ENCODE data around the gene TCL1B. TPM values are rescaled to one million over a fixed set of nuclear protein-coding genes. Genes with fewer than 3 reads are reported as not detected.

TCL1B gene
- total and polyA plus RNA-seq, 2 experiments from 2014 or later: 5.5 to 6.0 TPM

DNA sequence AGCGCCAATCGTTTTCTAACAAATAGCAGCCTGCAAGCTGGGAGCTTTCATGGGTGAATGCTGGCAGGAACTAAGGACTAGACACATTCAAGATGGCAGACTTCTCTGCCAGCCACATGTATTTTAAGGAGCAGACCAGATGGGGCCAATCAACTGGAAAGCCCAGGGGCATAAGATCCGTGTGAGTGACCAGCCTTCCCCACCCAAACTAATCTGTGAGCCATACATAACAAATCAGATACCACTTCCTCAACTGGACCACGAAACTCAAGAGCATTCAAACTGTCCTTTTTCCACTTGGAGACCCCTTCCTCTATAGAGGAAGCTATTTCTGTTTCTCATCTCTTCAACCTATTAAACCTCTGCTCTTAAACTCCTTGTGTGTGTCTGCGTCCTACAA is 9.7 kb downstream of the TCL1B start:
- H3K4me1 Mint-ChIP-seq: peaks cover 28% of the 10 kb centered on the region
- no peaks in the 10 kb centered on the region for H3K9me3 Mint-ChIP-seq
- Histone ChIP-seq H3K4me2 (no peak overlapping the region), H3K36me3 (ENCODE audit: insufficient read depth) (no peaks in the 10 kb centered on the region), H3K27ac (ENCODE audit: low read depth) (no peak overlapping the region), H3F3A (replicated peaks; ENCODE audit: low read depth) (no peaks in the 10 kb centered on the region), H2AFZ (no peak overlapping the region), H3K4me1 (ENCODE audit: insufficient read depth) (peaks cover 24% of the 10 kb centered on the region), H4K20me1 (replicated peaks; ENCODE audit: insufficient read depth) (no peaks in the 10 kb centered on the region; the same call in 1 of the 2 replicates), H3K4me3 (no peak overlapping the region), H3K79me2 (replicated peaks; ENCODE audit: insufficient read depth) (no peaks in the 10 kb centered on the region), H3K9me2 (ENCODE audit: insufficient read depth) (no peaks in the 10 kb centered on the region), H3K27me3 (ENCODE audit: insufficient read depth) (peaks cover 53% of the 10 kb centered on the region)
- peaks cover 51% of the 10 kb centered on the region for H3K27me3 Mint-ChIP-seq (ENCODE audit: insufficient read depth, low read depth, poor library complexity)
- no peak for TF ChIP-seq CREB1 (CRISPR knock-in tag; IDR thresholded peaks at IDR 0.05; ENCODE audit: low read depth)
- TF ChIP-seq EZH2phosphoT487 (IDR thresholded peaks at IDR 0.05; ENCODE audit: unreplicated experiment): no peak
- TF ChIP-seq, protein P1, sequence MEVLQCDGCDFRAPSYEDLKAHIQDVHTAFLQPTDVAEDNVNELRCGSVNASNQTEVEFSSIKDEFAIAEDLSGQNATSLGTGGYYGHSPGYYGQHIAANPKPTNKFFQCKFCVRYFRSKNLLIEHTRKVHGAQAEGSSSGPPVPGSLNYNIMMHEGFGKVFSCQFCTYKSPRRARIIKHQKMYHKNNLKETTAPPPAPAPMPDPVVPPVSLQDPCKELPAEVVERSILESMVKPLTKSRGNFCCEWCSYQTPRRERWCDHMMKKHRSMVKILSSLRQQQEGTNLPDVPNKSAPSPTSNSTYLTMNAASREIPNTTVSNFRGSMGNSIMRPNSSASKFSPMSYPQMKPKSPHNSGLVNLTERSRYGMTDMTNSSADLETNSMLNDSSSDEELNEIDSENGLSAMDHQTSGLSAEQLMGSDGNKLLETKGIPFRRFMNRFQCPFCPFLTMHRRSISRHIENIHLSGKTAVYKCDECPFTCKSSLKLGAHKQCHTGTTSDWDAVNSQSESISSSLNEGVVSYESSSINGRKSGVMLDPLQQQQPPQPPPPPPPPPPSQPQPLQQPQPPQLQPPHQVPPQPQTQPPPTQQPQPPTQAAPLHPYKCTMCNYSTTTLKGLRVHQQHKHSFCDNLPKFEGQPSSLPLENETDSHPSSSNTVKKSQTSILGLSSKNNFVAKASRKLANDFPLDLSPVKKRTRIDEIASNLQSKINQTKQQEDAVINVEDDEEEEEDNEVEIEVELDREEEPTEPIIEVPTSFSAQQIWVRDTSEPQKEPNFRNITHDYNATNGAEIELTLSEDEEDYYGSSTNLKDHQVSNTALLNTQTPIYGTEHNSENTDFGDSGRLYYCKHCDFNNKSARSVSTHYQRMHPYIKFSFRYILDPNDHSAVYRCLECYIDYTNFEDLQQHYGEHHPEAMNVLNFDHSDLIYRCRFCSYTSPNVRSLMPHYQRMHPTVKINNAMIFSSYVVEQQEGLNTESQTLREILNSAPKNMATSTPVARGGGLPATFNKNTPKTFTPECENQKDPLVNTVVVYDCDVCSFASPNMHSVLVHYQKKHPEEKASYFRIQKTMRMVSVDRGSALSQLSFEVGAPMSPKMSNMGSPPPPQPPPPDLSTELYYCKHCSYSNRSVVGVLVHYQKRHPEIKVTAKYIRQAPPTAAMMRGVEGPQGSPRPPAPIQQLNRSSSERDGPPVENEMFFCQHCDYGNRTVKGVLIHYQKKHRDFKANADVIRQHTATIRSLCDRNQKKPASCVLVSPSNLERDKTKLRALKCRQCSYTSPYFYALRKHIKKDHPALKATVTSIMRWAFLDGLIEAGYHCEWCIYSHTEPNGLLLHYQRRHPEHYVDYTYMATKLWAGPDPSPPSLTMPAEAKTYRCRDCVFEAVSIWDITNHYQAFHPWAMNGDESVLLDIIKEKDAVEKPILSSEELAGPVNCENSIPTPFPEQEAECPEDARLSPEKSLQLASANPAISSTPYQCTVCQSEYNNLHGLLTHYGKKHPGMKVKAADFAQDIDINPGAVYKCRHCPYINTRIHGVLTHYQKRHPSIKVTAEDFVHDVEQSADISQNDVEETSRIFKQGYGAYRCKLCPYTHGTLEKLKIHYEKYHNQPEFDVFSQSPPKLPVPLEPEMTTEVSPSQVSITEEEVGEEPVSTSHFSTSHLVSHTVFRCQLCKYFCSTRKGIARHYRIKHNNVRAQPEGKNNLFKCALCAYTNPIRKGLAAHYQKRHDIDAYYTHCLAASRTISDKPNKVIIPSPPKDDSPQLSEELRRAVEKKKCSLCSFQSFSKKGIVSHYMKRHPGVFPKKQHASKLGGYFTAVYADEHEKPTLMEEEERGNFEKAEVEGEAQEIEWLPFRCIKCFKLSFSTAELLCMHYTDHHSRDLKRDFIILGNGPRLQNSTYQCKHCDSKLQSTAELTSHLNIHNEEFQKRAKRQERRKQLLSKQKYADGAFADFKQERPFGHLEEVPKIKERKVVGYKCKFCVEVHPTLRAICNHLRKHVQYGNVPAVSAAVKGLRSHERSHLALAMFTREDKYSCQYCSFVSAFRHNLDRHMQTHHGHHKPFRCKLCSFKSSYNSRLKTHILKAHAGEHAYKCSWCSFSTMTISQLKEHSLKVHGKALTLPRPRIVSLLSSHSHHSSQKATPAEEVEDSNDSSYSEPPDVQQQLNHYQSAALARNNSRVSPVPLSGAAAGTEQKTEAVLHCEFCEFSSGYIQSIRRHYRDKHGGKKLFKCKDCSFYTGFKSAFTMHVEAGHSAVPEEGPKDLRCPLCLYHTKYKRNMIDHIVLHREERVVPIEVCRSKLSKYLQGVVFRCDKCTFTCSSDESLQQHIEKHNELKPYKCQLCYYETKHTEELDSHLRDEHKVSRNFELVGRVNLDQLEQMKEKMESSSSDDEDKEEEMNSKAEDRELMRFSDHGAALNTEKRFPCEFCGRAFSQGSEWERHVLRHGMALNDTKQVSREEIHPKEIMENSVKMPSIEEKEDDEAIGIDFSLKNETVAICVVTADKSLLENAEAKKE (CRISPR knock-in tag; IDR thresholded peaks at IDR 0.05): no peak
- TF ChIP-seq JUNB (IDR thresholded peaks at IDR 0.05; ENCODE audit: unreplicated experiment): no peak
- TF ChIP-seq, protein P2, sequence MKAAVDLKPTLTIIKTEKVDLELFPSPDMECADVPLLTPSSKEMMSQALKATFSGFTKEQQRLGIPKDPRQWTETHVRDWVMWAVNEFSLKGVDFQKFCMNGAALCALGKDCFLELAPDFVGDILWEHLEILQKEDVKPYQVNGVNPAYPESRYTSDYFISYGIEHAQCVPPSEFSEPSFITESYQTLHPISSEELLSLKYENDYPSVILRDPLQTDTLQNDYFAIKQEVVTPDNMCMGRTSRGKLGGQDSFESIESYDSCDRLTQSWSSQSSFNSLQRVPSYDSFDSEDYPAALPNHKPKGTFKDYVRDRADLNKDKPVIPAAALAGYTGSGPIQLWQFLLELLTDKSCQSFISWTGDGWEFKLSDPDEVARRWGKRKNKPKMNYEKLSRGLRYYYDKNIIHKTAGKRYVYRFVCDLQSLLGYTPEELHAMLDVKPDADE (IDR thresholded peaks at IDR 0.05): no peak
- no peak for TF ChIP-seq POLR2AphosphoS5 (IDR thresholded peaks at IDR 0.05; ENCODE audit: low read depth)
- TF ChIP-seq EZH2 (IDR thresholded peaks at IDR 0.05; ENCODE audit: low read depth, unreplicated experiment): no peak
- TF ChIP-seq, protein P3, sequence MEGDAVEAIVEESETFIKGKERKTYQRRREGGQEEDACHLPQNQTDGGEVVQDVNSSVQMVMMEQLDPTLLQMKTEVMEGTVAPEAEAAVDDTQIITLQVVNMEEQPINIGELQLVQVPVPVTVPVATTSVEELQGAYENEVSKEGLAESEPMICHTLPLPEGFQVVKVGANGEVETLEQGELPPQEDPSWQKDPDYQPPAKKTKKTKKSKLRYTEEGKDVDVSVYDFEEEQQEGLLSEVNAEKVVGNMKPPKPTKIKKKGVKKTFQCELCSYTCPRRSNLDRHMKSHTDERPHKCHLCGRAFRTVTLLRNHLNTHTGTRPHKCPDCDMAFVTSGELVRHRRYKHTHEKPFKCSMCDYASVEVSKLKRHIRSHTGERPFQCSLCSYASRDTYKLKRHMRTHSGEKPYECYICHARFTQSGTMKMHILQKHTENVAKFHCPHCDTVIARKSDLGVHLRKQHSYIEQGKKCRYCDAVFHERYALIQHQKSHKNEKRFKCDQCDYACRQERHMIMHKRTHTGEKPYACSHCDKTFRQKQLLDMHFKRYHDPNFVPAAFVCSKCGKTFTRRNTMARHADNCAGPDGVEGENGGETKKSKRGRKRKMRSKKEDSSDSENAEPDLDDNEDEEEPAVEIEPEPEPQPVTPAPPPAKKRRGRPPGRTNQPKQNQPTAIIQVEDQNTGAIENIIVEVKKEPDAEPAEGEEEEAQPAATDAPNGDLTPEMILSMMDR (conservative IDR thresholded peaks at IDR 0.05; ENCODE audit: low read depth in 2 of 2): no peak
- no peak for TF ChIP-seq ZNF331 (CRISPR knock-in tag; IDR thresholded peaks at IDR 0.05; ENCODE audit: low read depth)
- TF ChIP-seq ZNF114 (CRISPR knock-in tag; IDR thresholded peaks at IDR 0.05): no peak
- TF ChIP-seq, protein P4, sequence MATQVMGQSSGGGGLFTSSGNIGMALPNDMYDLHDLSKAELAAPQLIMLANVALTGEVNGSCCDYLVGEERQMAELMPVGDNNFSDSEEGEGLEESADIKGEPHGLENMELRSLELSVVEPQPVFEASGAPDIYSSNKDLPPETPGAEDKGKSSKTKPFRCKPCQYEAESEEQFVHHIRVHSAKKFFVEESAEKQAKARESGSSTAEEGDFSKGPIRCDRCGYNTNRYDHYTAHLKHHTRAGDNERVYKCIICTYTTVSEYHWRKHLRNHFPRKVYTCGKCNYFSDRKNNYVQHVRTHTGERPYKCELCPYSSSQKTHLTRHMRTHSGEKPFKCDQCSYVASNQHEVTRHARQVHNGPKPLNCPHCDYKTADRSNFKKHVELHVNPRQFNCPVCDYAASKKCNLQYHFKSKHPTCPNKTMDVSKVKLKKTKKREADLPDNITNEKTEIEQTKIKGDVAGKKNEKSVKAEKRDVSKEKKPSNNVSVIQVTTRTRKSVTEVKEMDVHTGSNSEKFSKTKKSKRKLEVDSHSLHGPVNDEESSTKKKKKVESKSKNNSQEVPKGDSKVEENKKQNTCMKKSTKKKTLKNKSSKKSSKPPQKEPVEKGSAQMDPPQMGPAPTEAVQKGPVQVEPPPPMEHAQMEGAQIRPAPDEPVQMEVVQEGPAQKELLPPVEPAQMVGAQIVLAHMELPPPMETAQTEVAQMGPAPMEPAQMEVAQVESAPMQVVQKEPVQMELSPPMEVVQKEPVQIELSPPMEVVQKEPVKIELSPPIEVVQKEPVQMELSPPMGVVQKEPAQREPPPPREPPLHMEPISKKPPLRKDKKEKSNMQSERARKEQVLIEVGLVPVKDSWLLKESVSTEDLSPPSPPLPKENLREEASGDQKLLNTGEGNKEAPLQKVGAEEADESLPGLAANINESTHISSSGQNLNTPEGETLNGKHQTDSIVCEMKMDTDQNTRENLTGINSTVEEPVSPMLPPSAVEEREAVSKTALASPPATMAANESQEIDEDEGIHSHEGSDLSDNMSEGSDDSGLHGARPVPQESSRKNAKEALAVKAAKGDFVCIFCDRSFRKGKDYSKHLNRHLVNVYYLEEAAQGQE (IDR thresholded peaks at IDR 0.05; ENCODE audit: unreplicated experiment): no peak
- no peak for TF ChIP-seq STAT1 (IDR thresholded peaks at IDR 0.05; ENCODE audit: unreplicated experiment)
- no peak for TF ChIP-seq NANOG (IDR thresholded peaks at IDR 0.05; ENCODE audit: borderline replicate concordance)
- H3K4me3 Mint-ChIP-seq: no peak overlapping the region
- DNase-seq (ENCODE audit: low spot score) (no peak), ATAC-seq (no peak)
- no peak overlapping the region for H3K27ac Mint-ChIP-seq
- H3K36me3 Mint-ChIP-seq (ENCODE audit: low read depth): no peaks in the 10 kb centered on the region
